WI38 (cell line): ENCODE measurements around the gene TSC22D4.

Experiments
- H3K4me3 ChIP-seq: 2 replicates; pipeline ENCODE4 v1.5.1; 2011; ENCODE audit warnings: low read depth, mild to moderate bottlenecking, control low read depth, low read length
- TF ChIP-seq, protein P1 (sequence below): IDR thresholded peaks from 2 replicates; pipeline ENCODE4 v1.5.1; 2012; ENCODE audit warnings: low read depth, mild to moderate bottlenecking, control low read depth, low read length

The TSC22D4 gene

DNA sequence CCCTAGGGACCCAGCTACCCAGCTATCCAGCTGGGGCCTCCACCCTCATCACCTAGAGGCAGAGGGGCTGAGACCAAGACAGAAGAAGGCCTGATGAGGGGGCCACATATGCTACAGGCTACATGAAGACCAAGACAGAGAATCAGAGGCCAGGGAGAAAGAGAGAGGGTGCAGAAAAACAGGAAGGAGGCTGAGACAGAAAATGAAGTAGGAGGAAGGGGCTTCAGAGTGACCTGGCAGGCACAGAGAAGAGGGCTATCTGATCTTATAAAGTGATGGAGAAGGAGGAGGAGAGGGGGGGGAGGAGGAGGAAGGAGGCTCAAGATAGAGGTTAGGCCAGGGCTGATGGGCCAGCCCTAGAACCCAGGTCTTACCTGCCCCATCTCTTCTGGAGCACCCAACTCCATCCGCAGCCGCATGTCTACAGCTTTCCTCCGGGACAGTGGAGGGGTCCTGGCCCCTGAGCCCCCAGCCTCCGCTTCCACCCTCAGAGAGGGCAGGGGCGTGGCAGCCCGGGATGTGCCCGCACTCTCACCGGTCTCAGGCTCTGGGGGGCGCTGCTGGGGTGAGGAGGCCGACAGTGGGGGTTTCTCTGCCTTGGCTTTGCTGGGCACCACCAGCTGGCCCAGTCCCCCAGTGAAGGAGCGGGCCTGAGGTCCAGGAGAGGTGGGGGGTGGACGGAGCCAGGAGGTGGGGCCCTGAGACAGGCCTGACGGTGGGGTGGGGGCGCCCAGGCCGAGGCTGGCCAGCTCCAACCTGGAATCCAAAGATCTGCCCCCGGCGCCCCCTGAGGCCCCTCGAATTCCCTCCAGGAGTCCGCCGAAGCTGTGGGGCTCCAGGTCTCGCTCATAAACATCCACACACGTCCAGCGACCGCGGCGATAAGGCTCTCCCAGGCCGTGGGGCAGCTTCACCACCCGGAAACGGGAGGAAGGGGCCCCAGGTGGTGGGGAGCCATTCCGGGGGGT lies 1.8 kb downstream of the TSC22D4 start:
- TF ChIP-seq, protein P1, sequence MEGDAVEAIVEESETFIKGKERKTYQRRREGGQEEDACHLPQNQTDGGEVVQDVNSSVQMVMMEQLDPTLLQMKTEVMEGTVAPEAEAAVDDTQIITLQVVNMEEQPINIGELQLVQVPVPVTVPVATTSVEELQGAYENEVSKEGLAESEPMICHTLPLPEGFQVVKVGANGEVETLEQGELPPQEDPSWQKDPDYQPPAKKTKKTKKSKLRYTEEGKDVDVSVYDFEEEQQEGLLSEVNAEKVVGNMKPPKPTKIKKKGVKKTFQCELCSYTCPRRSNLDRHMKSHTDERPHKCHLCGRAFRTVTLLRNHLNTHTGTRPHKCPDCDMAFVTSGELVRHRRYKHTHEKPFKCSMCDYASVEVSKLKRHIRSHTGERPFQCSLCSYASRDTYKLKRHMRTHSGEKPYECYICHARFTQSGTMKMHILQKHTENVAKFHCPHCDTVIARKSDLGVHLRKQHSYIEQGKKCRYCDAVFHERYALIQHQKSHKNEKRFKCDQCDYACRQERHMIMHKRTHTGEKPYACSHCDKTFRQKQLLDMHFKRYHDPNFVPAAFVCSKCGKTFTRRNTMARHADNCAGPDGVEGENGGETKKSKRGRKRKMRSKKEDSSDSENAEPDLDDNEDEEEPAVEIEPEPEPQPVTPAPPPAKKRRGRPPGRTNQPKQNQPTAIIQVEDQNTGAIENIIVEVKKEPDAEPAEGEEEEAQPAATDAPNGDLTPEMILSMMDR, result 0 out of 2 replicates have a peak, but pooled peaks have one; percentile 10
- H3K4me3 ChIP-seq, result peak overlapping the region; percentile 94

DNA sequence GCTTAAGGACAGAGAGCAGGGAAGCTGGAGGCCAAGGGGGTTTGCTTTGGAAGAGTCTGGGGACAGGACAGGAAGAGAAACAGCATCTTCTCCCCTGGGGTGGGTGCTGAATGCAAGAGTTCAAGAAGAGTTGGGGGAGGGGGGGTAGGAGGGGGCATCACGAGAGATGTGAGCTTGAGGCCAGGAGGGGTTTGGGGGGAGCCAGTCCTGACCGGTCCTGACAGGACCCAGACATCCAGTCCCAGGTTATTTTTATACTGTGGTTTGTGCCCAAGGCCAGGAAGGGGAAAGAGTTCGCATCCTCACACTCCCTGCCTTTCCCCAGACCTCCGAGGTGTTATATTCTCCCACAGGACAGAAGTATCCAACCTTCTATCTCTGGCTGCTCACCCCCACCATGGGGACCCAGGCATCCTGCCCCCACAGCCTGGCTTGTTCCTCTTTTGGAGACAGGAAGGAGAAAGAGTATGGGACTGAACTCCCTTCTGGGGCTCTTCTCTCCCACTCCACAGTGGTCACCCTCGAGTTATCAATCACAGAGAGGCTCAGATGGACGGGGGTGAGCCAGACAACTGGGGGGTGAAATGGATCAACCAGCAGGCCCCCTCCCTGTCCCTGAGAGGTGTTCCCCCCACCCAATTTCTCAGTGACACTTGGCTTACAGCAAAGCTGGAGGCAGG lies 2.8 kb downstream of the TSC22D4 start:
- TF ChIP-seq, protein P1, result no peak
- peak overlapping the region; percentile 94 for H3K4me3 ChIP-seq

DNA sequence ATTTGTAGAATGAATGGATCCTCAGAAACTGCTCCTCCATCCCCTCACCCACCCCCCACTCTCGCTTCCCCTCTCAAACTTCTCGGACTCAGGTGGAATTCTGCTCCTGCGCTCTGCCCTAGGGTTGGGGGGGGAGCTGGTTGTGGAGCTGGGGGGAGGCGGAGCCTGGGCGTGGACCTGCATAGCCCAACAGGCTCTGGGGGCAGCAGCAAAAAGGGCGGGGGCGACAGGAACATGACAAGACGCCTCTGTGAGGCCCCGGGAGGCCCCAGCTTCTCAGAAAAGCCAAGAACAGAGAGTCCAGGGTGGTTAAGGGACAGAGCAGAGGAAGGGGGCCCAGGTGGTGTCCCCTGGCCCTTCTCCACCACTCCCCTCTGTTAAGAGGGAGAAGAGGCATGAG lies 3.5 kb downstream of the TSC22D4 start:
- peak overlapping the region; percentile 94 for H3K4me3 ChIP-seq
- TF ChIP-seq, protein P1, result no peak

DNA sequence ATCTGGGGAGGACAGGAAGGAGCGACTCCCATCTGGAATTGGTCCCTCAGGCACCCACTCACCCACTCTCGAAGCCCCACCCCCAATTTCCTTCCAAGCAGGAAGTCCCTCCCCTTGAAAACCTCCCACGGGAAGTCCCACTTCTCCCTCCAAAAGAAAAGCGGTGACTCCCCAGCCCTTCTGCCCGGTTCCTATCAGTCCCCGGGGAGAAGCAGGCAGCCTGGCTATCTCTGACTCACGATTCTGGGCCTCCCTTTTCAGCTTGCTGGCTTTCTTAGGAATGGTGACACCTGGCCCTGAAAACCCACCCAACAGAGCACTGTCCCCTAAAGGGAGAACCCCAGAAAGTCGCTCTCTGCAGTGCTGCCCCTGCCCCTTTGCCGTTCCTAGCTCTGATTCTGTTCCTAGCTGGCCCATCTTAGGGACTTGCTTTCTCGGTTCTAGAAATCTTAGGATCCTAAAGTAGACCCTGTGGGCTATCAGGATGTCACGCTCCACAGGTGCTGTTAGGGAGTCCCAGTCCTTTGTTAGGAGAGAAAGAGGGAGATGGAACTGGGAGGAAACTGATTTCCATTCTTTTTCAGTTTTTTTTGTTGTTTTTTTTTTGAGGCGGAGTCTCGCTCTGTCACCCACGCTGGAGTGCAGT lies 6.0 kb downstream of the TSC22D4 start:
- no peak overlapping the region for H3K4me3 ChIP-seq
- TF ChIP-seq, protein P1, result no peak

DNA sequence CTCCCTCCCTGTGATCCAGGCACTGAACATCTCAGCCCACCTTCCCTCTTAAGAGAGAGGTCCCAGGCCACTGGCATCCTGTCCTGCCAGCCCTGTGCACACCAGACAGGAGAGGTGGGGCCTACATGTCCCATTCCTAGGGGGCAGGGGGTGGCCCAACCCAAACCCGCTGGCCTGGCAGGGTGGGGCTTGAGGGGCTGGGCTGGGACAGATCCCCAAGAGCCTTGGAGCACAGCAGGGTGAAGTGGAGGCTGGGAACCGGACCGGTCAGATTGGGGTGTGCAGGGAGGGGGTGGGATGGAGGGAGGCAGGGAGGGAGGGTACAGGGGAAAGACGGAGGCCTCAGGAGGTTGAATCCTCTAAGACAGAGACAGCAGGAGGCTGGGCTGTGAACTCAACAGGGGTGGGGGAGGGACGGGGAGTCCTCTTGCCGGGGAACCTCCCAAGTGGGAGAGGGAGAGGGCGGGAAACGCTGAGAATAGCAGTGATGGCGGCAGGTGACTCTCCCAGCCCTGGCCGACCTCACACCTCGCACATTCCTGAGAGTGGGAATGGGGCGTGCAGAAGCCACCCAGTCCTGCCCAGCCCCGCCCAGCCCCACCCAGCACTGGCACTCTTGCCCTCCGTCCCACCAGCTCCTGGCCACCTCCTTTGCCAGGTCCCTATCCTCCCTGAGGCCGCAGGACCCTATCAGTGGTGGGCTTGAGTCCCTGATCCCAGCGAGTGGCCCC lies 6.7 kb downstream of the TSC22D4 start:
- H3K4me3 ChIP-seq, result no peak overlapping the region

DNA sequence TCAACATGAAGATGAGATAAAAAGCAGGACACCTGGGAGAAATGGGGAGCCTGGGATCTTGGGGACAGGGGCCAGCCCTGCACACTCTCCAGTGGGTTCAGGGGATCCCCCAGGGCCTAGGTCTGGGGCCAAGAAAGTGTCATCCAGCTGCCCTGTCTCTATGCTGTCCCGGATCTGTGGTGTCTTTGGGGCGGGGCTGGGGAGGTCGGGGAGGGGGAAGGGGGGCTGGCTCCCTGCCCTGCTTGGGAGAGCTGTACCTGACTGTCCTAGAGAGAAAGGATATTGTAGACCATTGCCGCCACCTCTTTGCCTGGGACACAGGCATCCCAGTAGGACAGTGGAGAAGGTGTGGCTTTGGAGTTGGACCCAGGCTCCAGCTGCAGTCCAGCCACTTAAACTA lies 8.0 kb downstream of the TSC22D4 start:
- no peak overlapping the region for H3K4me3 ChIP-seq
- TF ChIP-seq, protein P1, result no peak

More for the DNA sequence above, 6.7 kb downstream of the TSC22D4 start:
- TF ChIP-seq, protein P1, result no peak
